PC-9 (cell line): ENCODE measurements around the gene CD300H. TPM values are rescaled to one million over a fixed set of nuclear protein-coding genes. Genes with fewer than 3 reads are reported as not detected.
"Not testable (repeated sequence)": the region's sequence is repeated elsewhere in the genome, so short reads cannot be mapped to it uniquely, and the experiment has no call there.

Experiments used
- BruUV-seq: library from RNA; stranded (reverse); fragments of 400-500 nt; replicated peaks from 2 replicates; lab custom pipeline; 2021; lab: Mats Ljungman, UMichigan
- CTCF ChIA-PET: fragments of 300-600 bp; sonication (Branson Sonifier 250); formaldehyde crosslinking; loops from one replicate; lab custom pipeline; 2022; ENCODE audit warnings: antibody characterized with exemption; lab: Charles Lee
- POLR2A ChIA-PET: fragments of 300-600 bp; sonication (Branson Sonifier 250); formaldehyde crosslinking; loops from one replicate; lab custom pipeline; 2022; ENCODE audit warnings: antibody characterized with exemption; ENCODE audit not compliant: unreplicated experiment; lab: Charles Lee
- DNase-seq, 2 experiments: peaks; one replicate each; pipeline versions ENCODE4 v3.0.0 to v3.0.0-alpha.2; 2015 to 2022; ENCODE audit warnings: mixed read lengths in 1 of 2
- H2AFZ ChIP-seq: fragments of 200-600 bp; sonication (generic); 2 replicates; pipeline ENCODE4 v1.8.1; 2017; ENCODE audit warnings: antibody characterized with exemption
- H3F3A ChIP-seq: fragments of 200-600 bp; sonication (generic); 2 replicates; pipeline ENCODE4 v1.8.1; 2017; ENCODE audit warnings: antibody characterized with exemption, mild to moderate bottlenecking, low read depth; ENCODE audit not compliant: insufficient read depth
- H3K27ac ChIP-seq: fragments of 200-600 bp; sonication (generic); 2 replicates; pipeline ENCODE4 v1.6.1; 2016; ENCODE audit warnings: mixed run types
- H3K27me3 ChIP-seq: fragments of 200-600 bp; sonication (generic); 2 replicates; pipeline ENCODE4 v1.6.1; 2016; ENCODE audit warnings: low read depth, mixed run types; ENCODE audit not compliant: insufficient read depth
- H3K36me3 ChIP-seq: fragments of 200-600 bp; sonication (generic); 2 replicates; pipeline ENCODE4 v1.6.1; 2016; ENCODE audit warnings: low read depth, mixed run types
- H3K4me1 ChIP-seq: fragments of 200-600 bp; sonication (generic); replicated peaks from 2 replicates; pipeline ENCODE4 v1.6.1; 2016; ENCODE audit warnings: mixed run types; ENCODE audit not compliant: insufficient read depth
- H3K4me2 ChIP-seq: fragments of 200-600 bp; sonication (generic); 2 replicates; pipeline ENCODE4 v1.6.1; 2017; ENCODE audit warnings: mixed run types
- H3K4me3 ChIP-seq: fragments of 200-600 bp; sonication (generic); 2 replicates; pipeline ENCODE4 v1.6.1; 2016; ENCODE audit warnings: mixed run types
- H3K79me2 ChIP-seq: fragments of 200-600 bp; sonication (generic); 2 replicates; pipeline ENCODE4 v1.6.1; 2017; ENCODE audit warnings: low read depth, mixed run types
- H3K9me2 ChIP-seq: fragments of 200-600 bp; sonication (generic); 2 replicates; pipeline ENCODE4 v1.8.1; 2017; ENCODE audit warnings: mild to moderate bottlenecking; ENCODE audit not compliant: insufficient read depth
- H3K9me3 ChIP-seq: fragments of 200-600 bp; sonication (generic); 2 replicates; pipeline ENCODE4 v1.8.1; 2016; ENCODE audit warnings: low read depth; ENCODE audit not compliant: insufficient read depth
- H4K20me1 ChIP-seq: fragments of 200-600 bp; sonication (generic); 2 replicates; pipeline ENCODE4 v1.8.1; 2017; ENCODE audit not compliant: insufficient read depth
- CTCF ChIP-seq: fragments of 200-600 bp; sonication (generic); conservative IDR thresholded peaks from 2 replicates; pipeline ENCODE4 v1.6.1; 2017; ENCODE audit warnings: mixed run types, antibody characterized with exemption, mild to moderate bottlenecking, moderate library complexity
- EZH2 ChIP-seq: fragments of 200-600 bp; sonication (generic); IDR thresholded peaks from 2 replicates; pipeline ENCODE4 v1.8.0; 2017; ENCODE audit warnings: antibody characterized with exemption, low read depth
- intact Hi-C: fragments of 100-400 bp; cut with micrococcal nuclease; formaldehyde crosslinking; loops from one replicate; pipeline ENCODE4 v1.10.0; 2022; ENCODE audit not compliant: unreplicated experiment
- total RNA-seq: library from RNA; stranded (reverse); gene quantifications from 2 replicates; pipeline ENCODE4 v1.2.3, GENCODE V29; 2021

CD300H gene
- total RNA-seq, 1 experiment from 2014 or later = not detected

GRCh38 chr17:74561586-74561985, 5.7 kb downstream of the CD300H start:
- H3K36me3 ChIP-seq = no peaks in the 10 kb centered on the region
- no peak for DNase-seq
- BruUV-seq = no TSS peak
- ChIA-PET POLR2A (no interaction called here), CTCF (no interaction called here)
- H3K9me3 ChIP-seq = no peaks in the 10 kb centered on the region
- H2AFZ ChIP-seq = no peak overlapping the region
- H3K4me2 ChIP-seq = no peak overlapping the region
- H3K27me3 ChIP-seq = peaks cover 97% of the 10 kb centered on the region
- H3K4me3 ChIP-seq = no peak overlapping the region
- H3F3A ChIP-seq = no peaks in the 10 kb centered on the region
- no peaks in the 10 kb centered on the region for H3K9me2 ChIP-seq
- no peaks in the 10 kb centered on the region for H3K79me2 ChIP-seq
- H3K27ac ChIP-seq = no peak overlapping the region
- H4K20me1 ChIP-seq = no peaks in the 10 kb centered on the region
- intact Hi-C loops = no loop called here
- H3K4me1 ChIP-seq = no peaks in the 10 kb centered on the region
- TF ChIP-seq EZH2 (no peak), CTCF (no peak)

DNA sequence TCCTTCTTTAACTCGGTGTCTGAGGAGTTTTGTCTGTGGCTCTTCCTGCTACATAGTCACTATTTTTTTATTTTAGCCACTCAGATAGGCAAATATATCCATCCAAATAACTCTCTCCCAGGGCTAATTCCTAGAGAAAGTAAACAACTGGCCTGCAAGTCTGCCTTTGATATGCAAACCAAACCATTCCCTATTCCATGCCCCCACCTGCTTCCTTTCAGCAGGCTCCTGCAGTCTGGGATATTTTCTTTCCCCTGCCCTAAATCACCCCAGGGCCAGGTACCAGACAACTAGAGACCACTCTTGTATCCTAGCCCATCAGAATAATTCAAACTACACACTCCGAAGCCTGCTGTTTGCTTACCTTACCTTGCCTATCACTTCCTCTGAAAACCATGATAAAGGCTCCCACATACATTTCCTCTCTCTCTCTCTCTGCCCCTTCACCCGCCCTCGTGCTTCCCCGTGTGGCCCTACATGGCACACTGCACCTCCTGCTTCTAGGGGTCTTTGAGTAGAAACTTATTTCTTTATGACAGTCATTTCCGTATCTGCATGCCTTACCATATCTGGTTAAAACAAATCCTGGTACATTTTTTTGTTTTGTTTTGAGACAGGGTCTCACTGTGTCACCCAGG, 8.3 kb downstream of the CD300H start:
- CTCF ChIA-PET = no interaction called here
- POLR2A ChIA-PET = no interaction called here
- intact Hi-C loops = no loop called here
- Histone ChIP-seq H2AFZ (no peak overlapping the region), H3K79me2 (no peaks in the 10 kb centered on the region), H4K20me1 (no peaks in the 10 kb centered on the region), H3K9me2 (no peaks in the 10 kb centered on the region), H3K36me3 (no peaks in the 10 kb centered on the region), H3K9me3 (no peaks in the 10 kb centered on the region), H3K4me1 (no peaks in the 10 kb centered on the region), H3K27me3 (peaks cover 99% of the 10 kb centered on the region), H3K27ac (no peak overlapping the region), H3F3A (no peaks in the 10 kb centered on the region), H3K4me3 (no peak overlapping the region), H3K4me2 (no peak overlapping the region)
- no TSS peak for BruUV-seq
- TF ChIP-seq CTCF (no peak), EZH2 (no peak)
- DNase-seq = no peak

GRCh38 chr17:74558402-74558801, 8.9 kb downstream of the CD300H start:
- H2AFZ ChIP-seq, POLR2A ChIA-PET, H3K4me2 ChIP-seq, H3K79me2 ChIP-seq, H3K4me3 ChIP-seq, H3K9me2 ChIP-seq, intact Hi-C loops, H3K4me1 ChIP-seq, DNase-seq, H4K20me1 ChIP-seq, CTCF ChIA-PET, H3K9me3 ChIP-seq, BruUV-seq, H3K36me3 ChIP-seq, H3F3A ChIP-seq, H3K27ac ChIP-seq: not testable (repeated sequence)
- H3K27me3 ChIP-seq = peaks cover 99% of the 10 kb centered on the region

GRCh38 chr17:74555427-74555940, 11.8 kb downstream of the CD300H start:
- H3K27ac ChIP-seq = no peak overlapping the region
- no peak overlapping the region for H3K4me3 ChIP-seq
- intact Hi-C loops = no loop called here
- H3F3A ChIP-seq = no peaks in the 10 kb centered on the region
- H3K4me1 ChIP-seq = no peaks in the 10 kb centered on the region
- no peaks in the 10 kb centered on the region for H3K79me2 ChIP-seq
- CTCF ChIA-PET = no interaction called here
- POLR2A ChIA-PET = no interaction called here
- no peaks in the 10 kb centered on the region for H4K20me1 ChIP-seq
- no peak overlapping the region for H3K4me2 ChIP-seq
- TF ChIP-seq CTCF (no peak), EZH2 (no peak)
- no TSS peak for BruUV-seq
- H3K9me3 ChIP-seq = no peaks in the 10 kb centered on the region
- H3K27me3 ChIP-seq = peaks cover 99% of the 10 kb centered on the region
- no peak for DNase-seq
- no peaks in the 10 kb centered on the region for H3K36me3 ChIP-seq
- no peaks in the 10 kb centered on the region for H3K9me2 ChIP-seq
- H2AFZ ChIP-seq = no peak overlapping the region
